ENCODE measurements around the gene FDXR. TPM values are rescaled to one million over a fixed set of nuclear protein-coding genes. Genes with fewer than 3 reads are reported as not detected.

Gene FDXR
- total and polyA plus RNA-seq, 9 of the 15 experiments (the other 6 are each of a cell fraction or from before 2014, with no cell fraction given), result 0.89 to 70.7 (median 30.9) TPM

- TF ChIP-seq ZNF280A (IDR thresholded peaks at IDR 0.05; ENCODE audit: low read depth, partially characterized antibody) (no peak), ZNF146 (CRISPR knock-in tag; IDR thresholded peaks at IDR 0.05; ENCODE audit: unreplicated experiment) (no peak), COPS2 (conservative IDR thresholded peaks at IDR 0.05) (no peak), ZNF77 (CRISPR knock-in tag; IDR thresholded peaks at IDR 0.05) (no peak), BDP1 (IDR thresholded peaks at IDR 0.05; ENCODE audit: insufficient read depth, insufficient read length) (no peak), CTCF (IDR thresholded peaks at IDR 0.05 in 2 of 3, conservative IDR thresholded peaks at IDR 0.05 in 1 of 3; ENCODE audit: insufficient read depth in 2 of 3, low read depth in 1 of 3, low read length in 3 of 3) (no peak), BHLHE40 (IDR thresholded peaks at IDR 0.05; ENCODE audit: low read length) (no peak), STAT5B (CRISPR knock-in tag; IDR thresholded peaks at IDR 0.05) (no peak), ZNF316 (IDR thresholded peaks at IDR 0.05) (no peak), SMAD3 (CRISPR knock-in tag; conservative IDR thresholded peaks at IDR 0.05) (no peak), BRCA1 (IDR thresholded peaks at IDR 0.05) (no peak), BRCA1 (CRISPR knock-in tag; IDR thresholded peaks at IDR 0.05) (no peak), C11orf30 (IDR thresholded peaks at IDR 0.05; ENCODE audit: low read depth) (no peak), GTF2F1 (IDR thresholded peaks at IDR 0.05; ENCODE audit: low read depth, low read length) (peak; percentile 73; the same call in 1 of the 2 replicates), GATAD2A (IDR thresholded peaks at IDR 0.05) (no peak), CBX8 (IDR thresholded peaks at IDR 0.05; ENCODE audit: borderline replicate concordance, extremely low read depth, low read depth, low read length, poor library complexity, severe bottlenecking) (no peak), REST (IDR thresholded peaks at IDR 0.05; ENCODE audit: borderline replicate concordance) (no peak), REST (CRISPR knock-in tag; IDR thresholded peaks at IDR 0.05; ENCODE audit: low read depth) (no peak), SIN3B (IDR thresholded peaks at IDR 0.05; ENCODE audit: low read depth) (no peak)
These were observed at the start of gene FDXR (continued) for GRCh38 chr17:74872313-74873036.
